Measurements from ENCODE around the gene LHFPL6.

The LHFPL6 gene

DNA sequence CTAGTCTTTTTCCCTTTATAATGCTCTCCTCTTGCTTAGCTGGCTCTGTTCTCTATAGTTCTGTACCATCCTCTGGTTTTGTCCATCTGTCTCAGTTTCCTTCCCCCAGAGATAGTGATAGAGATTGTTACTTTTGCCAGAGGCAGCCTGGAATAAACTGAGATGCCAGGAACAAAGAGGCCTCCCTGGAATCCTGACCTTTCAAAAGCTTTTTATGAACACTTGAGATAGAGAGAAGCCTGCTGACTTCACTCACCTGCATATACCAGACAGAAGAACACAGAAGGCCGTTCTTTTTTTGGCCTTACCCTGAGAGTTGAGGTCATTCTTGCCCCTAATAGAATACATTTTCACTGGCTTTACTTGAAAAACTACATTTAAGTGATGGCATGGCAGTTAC lies 150.2 kb downstream of the LHFPL6 start:
- WGBS (ENCODE audit: insufficient coverage, insufficient read length), result no CpG with 5 or more reads among the region's 1 CpG

DNA sequence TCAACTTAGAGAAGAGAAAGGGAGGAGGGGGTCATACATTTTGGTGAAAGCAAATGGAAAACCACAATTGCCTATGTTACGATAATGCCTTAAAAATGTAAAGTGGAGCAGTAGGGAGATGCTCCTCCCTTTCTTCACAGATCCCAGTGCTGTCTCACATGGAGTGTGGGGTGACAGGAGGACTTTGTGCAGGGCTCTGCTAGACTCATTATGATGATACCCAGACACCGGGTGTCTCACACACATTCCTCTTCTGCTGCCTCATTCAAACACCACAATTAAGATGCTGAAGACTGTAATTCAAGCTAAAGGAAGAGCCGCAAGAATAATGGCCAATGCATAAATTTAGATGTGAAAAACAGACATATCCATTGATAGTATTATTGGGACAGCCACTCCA lies 150.6 kb downstream of the LHFPL6 start:
- Histone ChIP-seq H3K27ac (ENCODE audit: low read length) (no peak overlapping the region), H3K4me1 (ENCODE audit: control insufficient read depth, insufficient read depth, low read length) (no peaks in the 10 kb centered on the region), H3K9me3 (ENCODE audit: control insufficient read depth, insufficient read depth, low read length) (no peaks in the 10 kb centered on the region), H3K27me3 (ENCODE audit: control insufficient read depth, insufficient read depth, low read length) (no peaks in the 10 kb centered on the region), H3K36me3 (ENCODE audit: control insufficient read depth, insufficient read depth, low read length) (no peaks in the 10 kb centered on the region), H3K4me3 (ENCODE audit: low read length) (no peak overlapping the region)
- DNase-seq (ENCODE audit: low read depth, low spot score), result no peak
- no CpG with 5 or more reads among the region's 3 CpGs for WGBS (ENCODE audit: insufficient coverage, insufficient read length)

More for the DNA sequence above, 150.2 kb downstream of the LHFPL6 start:
- DNase-seq (ENCODE audit: low read depth, low spot score), result no peak
- H3K4me1 ChIP-seq (ENCODE audit: control insufficient read depth, insufficient read depth, low read length), result no peaks in the 10 kb centered on the region
- H3K27me3 ChIP-seq (ENCODE audit: control insufficient read depth, insufficient read depth, low read length), result no peaks in the 10 kb centered on the region
- H3K4me3 ChIP-seq (ENCODE audit: low read length), result no peak overlapping the region
- no peak overlapping the region for H3K27ac ChIP-seq (ENCODE audit: low read length)
- no peaks in the 10 kb centered on the region for H3K9me3 ChIP-seq (ENCODE audit: control insufficient read depth, insufficient read depth, low read length)
- no peaks in the 10 kb centered on the region for H3K36me3 ChIP-seq (ENCODE audit: control insufficient read depth, insufficient read depth, low read length)

- H3K27me3 ChIP-seq (ENCODE audit: control insufficient read depth, insufficient read depth, low read length), result no peaks in the 10 kb centered on the region
- no peaks in the 10 kb centered on the region for H3K4me1 ChIP-seq (ENCODE audit: control insufficient read depth, insufficient read depth, low read length)
- H3K27ac ChIP-seq (ENCODE audit: low read length), result no peak overlapping the region
- DNase-seq (ENCODE audit: low read depth, low spot score), result no peak
- WGBS (ENCODE audit: insufficient coverage, insufficient read length), result no CpG with 5 or more reads among the region's 4 CpGs
- H3K4me3 ChIP-seq (ENCODE audit: low read length), result no peak overlapping the region
- no peaks in the 10 kb centered on the region for H3K36me3 ChIP-seq (ENCODE audit: control insufficient read depth, insufficient read depth, low read length)
- no peaks in the 10 kb centered on the region for H3K9me3 ChIP-seq (ENCODE audit: control insufficient read depth, insufficient read depth, low read length)
These were observed 151.1 kb downstream of the LHFPL6 start for GRCh38 chr13:39451860-39452301.

GRCh38 chr13:39451301-39451700 lies 151.7 kb downstream of the LHFPL6 start:
- H3K36me3 ChIP-seq (ENCODE audit: control insufficient read depth, insufficient read depth, low read length), result no peaks in the 10 kb centered on the region
- no peak overlapping the region for H3K4me3 ChIP-seq (ENCODE audit: low read length)
- no peak for DNase-seq (ENCODE audit: low read depth, low spot score)
- no peak overlapping the region for H3K27ac ChIP-seq (ENCODE audit: low read length)
- no peaks in the 10 kb centered on the region for H3K4me1 ChIP-seq (ENCODE audit: control insufficient read depth, insufficient read depth, low read length)
- H3K9me3 ChIP-seq (ENCODE audit: control insufficient read depth, insufficient read depth, low read length), result no peaks in the 10 kb centered on the region
- H3K27me3 ChIP-seq (ENCODE audit: control insufficient read depth, insufficient read depth, low read length), result no peaks in the 10 kb centered on the region
- no CpG with 5 or more reads among the region's 1 CpG for WGBS (ENCODE audit: insufficient coverage, insufficient read length)

- no peak for DNase-seq (ENCODE audit: low read depth, low spot score)
- Histone ChIP-seq H3K36me3 (ENCODE audit: control insufficient read depth, insufficient read depth, low read length) (no peaks in the 10 kb centered on the region), H3K4me1 (ENCODE audit: control insufficient read depth, insufficient read depth, low read length) (no peaks in the 10 kb centered on the region), H3K27me3 (ENCODE audit: control insufficient read depth, insufficient read depth, low read length) (no peaks in the 10 kb centered on the region), H3K9me3 (ENCODE audit: control insufficient read depth, insufficient read depth, low read length) (no peaks in the 10 kb centered on the region), H3K4me3 (ENCODE audit: low read length) (no peak overlapping the region), H3K27ac (ENCODE audit: low read length) (no peak overlapping the region)
These were observed 152.8 kb downstream of the LHFPL6 start for GRCh38 chr13:39450176-39450575.

GRCh38 chr13:39448834-39449233 lies 154.2 kb downstream of the LHFPL6 start:
- Histone ChIP-seq H3K4me3 (ENCODE audit: low read length) (no peak overlapping the region), H3K36me3 (ENCODE audit: control insufficient read depth, insufficient read depth, low read length) (no peaks in the 10 kb centered on the region), H3K9me3 (ENCODE audit: control insufficient read depth, insufficient read depth, low read length) (no peaks in the 10 kb centered on the region), H3K4me1 (ENCODE audit: control insufficient read depth, insufficient read depth, low read length) (no peaks in the 10 kb centered on the region), H3K27ac (ENCODE audit: low read length) (no peak overlapping the region), H3K27me3 (ENCODE audit: control insufficient read depth, insufficient read depth, low read length) (no peaks in the 10 kb centered on the region)
- no CpG with 5 or more reads among the region's 3 CpGs for WGBS (ENCODE audit: insufficient coverage, insufficient read length)
- DNase-seq (ENCODE audit: low read depth, low spot score), result no peak

DNA sequence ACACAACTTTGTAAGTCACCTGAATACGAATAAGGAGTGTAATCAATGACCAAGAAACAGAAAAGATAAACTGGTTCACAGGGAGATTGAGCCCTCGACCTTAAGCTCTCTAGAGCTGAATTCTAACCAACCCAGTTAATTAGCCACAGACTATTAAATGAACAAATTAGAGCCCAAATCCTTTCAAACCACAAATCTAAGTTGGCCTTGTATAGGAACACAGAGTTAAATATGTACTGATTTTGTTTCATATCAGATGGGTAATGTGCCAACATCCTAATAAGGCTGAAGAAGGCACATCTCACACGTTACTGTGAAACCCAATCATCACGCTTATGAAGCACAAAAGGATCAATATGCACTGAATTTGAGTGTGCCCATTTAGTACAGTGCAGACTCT lies 156.1 kb downstream of the LHFPL6 start:
- Histone ChIP-seq H3K4me3 (ENCODE audit: low read length) (no peak overlapping the region), H3K36me3 (ENCODE audit: control insufficient read depth, insufficient read depth, low read length) (no peaks in the 10 kb centered on the region), H3K4me1 (ENCODE audit: control insufficient read depth, insufficient read depth, low read length) (no peaks in the 10 kb centered on the region), H3K27ac (ENCODE audit: low read length) (no peak overlapping the region), H3K9me3 (ENCODE audit: control insufficient read depth, insufficient read depth, low read length) (no peaks in the 10 kb centered on the region), H3K27me3 (ENCODE audit: control insufficient read depth, insufficient read depth, low read length) (no peaks in the 10 kb centered on the region)
- no CpG with 5 or more reads among the region's 4 CpGs for WGBS (ENCODE audit: insufficient coverage, insufficient read length)
- no peak for DNase-seq (ENCODE audit: low read depth, low spot score)

- no peaks in the 10 kb centered on the region for H3K27me3 ChIP-seq (ENCODE audit: control insufficient read depth, insufficient read depth, low read length)
- H3K4me1 ChIP-seq (ENCODE audit: control insufficient read depth, insufficient read depth, low read length), result no peaks in the 10 kb centered on the region
- no peak overlapping the region for H3K27ac ChIP-seq (ENCODE audit: low read length)
- H3K4me3 ChIP-seq (ENCODE audit: low read length), result no peak overlapping the region
- no CpG with 5 or more reads among the region's 2 CpGs for WGBS (ENCODE audit: insufficient coverage, insufficient read length)
- no peaks in the 10 kb centered on the region for H3K36me3 ChIP-seq (ENCODE audit: control insufficient read depth, insufficient read depth, low read length)
- no peaks in the 10 kb centered on the region; the same call in 1 of the 2 replicates for H3K9me3 ChIP-seq (ENCODE audit: control insufficient read depth, insufficient read depth, low read length)
- DNase-seq (ENCODE audit: low read depth, low spot score), result no peak
These were observed 158.1 kb downstream of the LHFPL6 start for GRCh38 chr13:39444866-39445265.

DNA sequence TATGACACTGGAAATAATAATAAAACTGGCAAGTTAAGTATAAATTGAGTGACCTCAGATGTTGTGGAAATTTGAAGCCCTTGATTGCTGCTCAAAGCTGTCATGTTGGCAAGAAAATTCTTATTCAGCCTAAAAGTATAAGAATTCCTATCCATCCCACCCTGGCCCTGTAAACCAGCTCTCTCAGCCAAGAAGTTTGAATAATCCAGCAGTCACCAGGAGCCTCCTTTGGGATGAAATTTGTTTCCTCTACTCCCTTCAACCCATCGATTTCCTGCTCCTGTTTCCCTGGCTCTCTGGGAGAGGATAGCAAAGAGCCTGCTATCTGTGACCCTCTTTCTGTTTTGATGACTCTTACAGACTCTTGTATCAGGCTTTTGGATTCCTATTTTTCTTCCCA lies 169.3 kb downstream of the LHFPL6 start:
- WGBS (ENCODE audit: insufficient coverage, insufficient read length), result no CpG with 5 or more reads among the region's 1 CpG
- no peak overlapping the region for H3K4me3 ChIP-seq (ENCODE audit: low read length)

DNA sequence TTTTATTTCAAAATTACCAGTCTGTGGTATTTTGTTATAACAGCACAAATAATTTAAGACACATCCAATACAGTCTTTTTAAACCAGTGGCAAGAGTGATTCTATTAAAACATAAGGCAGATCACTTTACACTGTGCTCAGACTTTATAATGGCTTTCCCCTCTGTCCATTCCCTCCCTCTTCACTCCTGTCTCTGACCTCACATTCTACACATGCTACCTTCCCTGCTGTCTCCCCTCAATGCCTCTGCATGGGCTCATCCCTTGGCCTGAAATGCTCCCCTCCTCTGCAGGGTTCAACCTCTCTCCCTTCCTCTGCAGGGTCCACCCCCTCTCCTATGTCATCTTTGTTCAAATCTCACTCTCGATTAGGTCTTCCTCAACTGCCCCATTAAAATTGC lies 170.8 kb downstream of the LHFPL6 start:
- Histone ChIP-seq H3K4me3 (ENCODE audit: low read length) (no peak overlapping the region), H3K27me3 (ENCODE audit: control insufficient read depth, insufficient read depth, low read length) (no peaks in the 10 kb centered on the region), H3K9me3 (ENCODE audit: control insufficient read depth, insufficient read depth, low read length) (no peaks in the 10 kb centered on the region), H3K27ac (ENCODE audit: low read length) (no peak overlapping the region), H3K4me1 (ENCODE audit: control insufficient read depth, insufficient read depth, low read length) (no peaks in the 10 kb centered on the region), H3K36me3 (ENCODE audit: control insufficient read depth, insufficient read depth, low read length) (no peaks in the 10 kb centered on the region)
- DNase-seq (ENCODE audit: low read depth, low spot score), result no peak
- no CpG with 5 or more reads among the region's 1 CpG for WGBS (ENCODE audit: insufficient coverage, insufficient read length)

More for the DNA sequence above, 169.3 kb downstream of the LHFPL6 start:
- Histone ChIP-seq H3K36me3 (ENCODE audit: control insufficient read depth, insufficient read depth, low read length) (no peaks in the 10 kb centered on the region), H3K9me3 (ENCODE audit: control insufficient read depth, insufficient read depth, low read length) (no peaks in the 10 kb centered on the region), H3K4me1 (ENCODE audit: control insufficient read depth, insufficient read depth, low read length) (no peaks in the 10 kb centered on the region), H3K27ac (ENCODE audit: low read length) (no peak overlapping the region), H3K27me3 (ENCODE audit: control insufficient read depth, insufficient read depth, low read length) (no peaks in the 10 kb centered on the region)
- DNase-seq (ENCODE audit: low read depth, low spot score), result no peak

DNA sequence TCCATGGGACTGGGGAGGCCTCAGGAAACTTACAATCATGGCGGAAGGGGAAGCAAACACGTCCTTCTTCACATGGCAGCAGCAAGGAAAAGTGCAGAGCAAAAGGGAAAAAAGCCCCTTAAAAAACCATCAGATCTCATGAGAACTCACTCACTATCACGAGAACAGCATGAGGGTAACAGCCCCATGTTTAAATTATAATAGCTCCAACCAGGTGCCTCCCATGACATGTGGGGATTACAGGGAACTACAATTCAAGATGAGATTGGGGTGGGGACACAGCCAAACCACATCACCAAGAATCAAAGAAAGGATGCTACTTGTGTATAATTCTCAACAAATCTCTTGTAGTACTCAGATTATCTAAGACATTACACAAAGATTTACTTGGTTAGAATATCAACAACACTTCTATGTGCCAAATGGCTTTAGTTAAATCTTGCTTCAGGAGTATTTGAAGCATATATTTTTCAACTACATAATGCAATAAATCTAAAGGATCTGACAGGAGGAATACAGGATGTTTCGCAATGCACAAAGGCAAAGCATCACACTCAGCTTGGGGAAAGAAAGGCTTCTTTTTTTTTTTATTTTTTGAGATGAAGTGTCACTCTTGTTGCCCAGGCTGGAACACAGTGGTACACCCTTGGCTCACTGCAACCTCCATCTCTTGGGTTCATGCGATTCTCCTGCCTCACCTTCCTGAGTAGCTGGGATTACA lies 180.0 kb downstream of the LHFPL6 start:
- no peaks in the 10 kb centered on the region for H3K9me3 ChIP-seq (ENCODE audit: control insufficient read depth, insufficient read depth, low read length)
- H3K27me3 ChIP-seq (ENCODE audit: control insufficient read depth, insufficient read depth, low read length), result no peaks in the 10 kb centered on the region
- no CpG with 5 or more reads among the region's 5 CpGs for WGBS (ENCODE audit: insufficient coverage, insufficient read length)
- DNase-seq (ENCODE audit: low read depth, low spot score), result no peak
- no peaks in the 10 kb centered on the region for H3K36me3 ChIP-seq (ENCODE audit: control insufficient read depth, insufficient read depth, low read length)
- H3K27ac ChIP-seq (ENCODE audit: low read length), result no peak overlapping the region
- H3K4me3 ChIP-seq (ENCODE audit: low read length), result no peak overlapping the region
- no peaks in the 10 kb centered on the region; the same call in 1 of the 2 replicates for H3K4me1 ChIP-seq (ENCODE audit: control insufficient read depth, insufficient read depth, low read length)

Data from iPS DF 6.9 (cell line).